ENCODE measurements around the gene FSIP2.

- no peak for TF ChIP-seq PPARA (CRISPR knock-in tag; IDR thresholded peaks at IDR 0.05; ENCODE audit: borderline replicate concordance)
- no peak for TF ChIP-seq BACH2 (CRISPR knock-in tag; IDR thresholded peaks at IDR 0.05; ENCODE audit: borderline replicate concordance)
- TF ChIP-seq, protein P1, sequence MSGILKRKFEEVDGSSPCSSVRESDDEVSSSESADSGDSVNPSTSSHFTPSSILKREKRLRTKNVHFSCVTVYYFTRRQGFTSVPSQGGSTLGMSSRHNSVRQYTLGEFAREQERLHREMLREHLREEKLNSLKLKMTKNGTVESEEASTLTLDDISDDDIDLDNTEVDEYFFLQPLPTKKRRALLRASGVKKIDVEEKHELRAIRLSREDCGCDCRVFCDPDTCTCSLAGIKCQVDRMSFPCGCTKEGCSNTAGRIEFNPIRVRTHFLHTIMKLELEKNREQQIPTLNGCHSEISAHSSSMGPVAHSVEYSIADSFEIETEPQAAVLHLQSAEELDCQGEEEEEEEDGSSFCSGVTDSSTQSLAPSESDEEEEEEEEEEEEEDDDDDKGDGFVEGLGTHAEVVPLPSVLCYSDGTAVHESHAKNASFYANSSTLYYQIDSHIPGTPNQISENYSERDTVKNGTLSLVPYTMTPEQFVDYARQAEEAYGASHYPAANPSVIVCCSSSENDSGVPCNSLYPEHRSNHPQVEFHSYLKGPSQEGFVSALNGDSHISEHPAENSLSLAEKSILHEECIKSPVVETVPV (CRISPR knock-in tag; IDR thresholded peaks at IDR 0.05), result no peak
- no peak for TF ChIP-seq PATZ1 (CRISPR knock-in tag; IDR thresholded peaks at IDR 0.05; ENCODE audit: borderline replicate concordance)
- TF ChIP-seq ZFP30 (CRISPR knock-in tag; IDR thresholded peaks at IDR 0.05), result no peak
- no peak for TF ChIP-seq TOX (CRISPR knock-in tag; IDR thresholded peaks at IDR 0.05; ENCODE audit: borderline replicate concordance)
- no peak for TF ChIP-seq TCF4 (CRISPR knock-in tag; IDR thresholded peaks at IDR 0.05; ENCODE audit: borderline replicate concordance)
- no peak for TF ChIP-seq ZFP3 (CRISPR knock-in tag; IDR thresholded peaks at IDR 0.05)
- no peak for TF ChIP-seq ZC3H10 (CRISPR knock-in tag; IDR thresholded peaks at IDR 0.05)
- no peak for TF ChIP-seq GLIS3 (CRISPR knock-in tag; IDR thresholded peaks at IDR 0.05)
- TF ChIP-seq CSDC2 (CRISPR knock-in tag; IDR thresholded peaks at IDR 0.05), result no peak
- TF ChIP-seq CREB5 (CRISPR knock-in tag; IDR thresholded peaks at IDR 0.05; ENCODE audit: low read depth), result no peak
- no peak for TF ChIP-seq ZNF70 (CRISPR knock-in tag; IDR thresholded peaks at IDR 0.05)
- no peak for TF ChIP-seq OSR1 (CRISPR knock-in tag; IDR thresholded peaks at IDR 0.05)
These were observed 7.6 kb downstream of the FSIP2 start for GRCh38 chr2:185745864-185746859.
